Activated CD4-positive, alpha-beta T cell treated with anti-CD3 and anti-CD28 coated beads, Interleukin-2, amount 50 U/mL, for 48 hours (primary cell): ENCODE data around the gene DRD5.

Experiments
- DNase-seq, 2 experiments: peaks; one replicate each; pipeline ENCODE4 v3.0.0-alpha.2; 2020

The DRD5 gene

DNA sequence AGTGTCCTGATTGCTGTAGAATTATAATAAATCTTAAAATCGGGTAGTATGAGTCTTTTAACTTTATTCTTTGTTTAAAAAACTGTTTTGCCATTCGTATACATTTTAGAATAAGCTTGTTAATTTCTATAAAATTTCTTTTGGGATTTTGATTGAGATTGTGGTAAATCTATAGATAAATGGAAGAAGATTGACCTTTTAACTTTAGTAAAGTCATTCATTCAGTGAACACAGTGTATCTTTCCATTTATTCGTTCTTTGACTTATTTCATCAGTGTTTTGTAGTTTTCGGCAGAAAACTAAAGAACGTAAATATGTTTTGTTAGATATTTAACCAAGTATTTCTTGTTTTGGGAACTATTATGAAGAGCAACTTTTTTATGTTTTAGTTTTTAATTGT lies 38.9 kb downstream of the DRD5 start:
- DNase-seq: no peak

DNA sequence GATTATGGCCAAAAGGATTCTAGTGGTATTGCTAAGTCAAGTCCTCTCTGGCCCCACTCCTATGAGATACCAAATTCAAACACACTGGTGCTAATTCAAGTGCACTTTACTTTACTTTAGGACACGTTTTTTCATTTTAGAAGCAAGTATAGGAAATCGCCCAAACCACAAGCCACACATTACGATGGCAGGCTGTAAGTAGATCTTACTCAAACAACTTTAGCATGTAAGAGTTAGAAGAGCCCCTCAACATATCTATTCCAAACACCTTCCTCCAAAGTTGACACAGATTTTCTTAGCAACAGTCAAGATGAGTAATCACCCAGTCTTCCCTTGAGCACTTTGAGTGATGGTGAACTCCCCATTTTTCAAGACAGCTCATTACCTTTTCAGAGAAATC lies 43.6 kb downstream of the DRD5 start:
- DNase-seq: peak in 1 of 2 experiments; percentile 13

DNA sequence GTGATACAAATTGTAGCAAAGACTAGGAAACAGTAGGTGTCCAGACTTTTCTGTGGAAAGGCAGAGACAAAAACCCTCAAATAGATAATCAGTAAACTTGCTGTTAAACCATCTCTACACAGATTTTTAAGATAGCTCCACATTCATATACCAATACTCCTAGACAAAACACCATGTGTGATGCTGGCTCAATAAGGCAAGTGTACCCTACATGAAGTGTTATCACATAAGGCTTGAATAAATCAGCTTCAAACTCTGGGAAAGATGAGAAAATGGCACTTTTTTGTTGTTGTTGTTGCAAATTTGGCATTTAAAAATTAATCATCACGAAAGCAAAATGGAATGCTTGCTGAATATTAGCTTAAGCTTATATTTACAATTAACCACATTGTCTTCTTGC lies 45.1 kb downstream of the DRD5 start:
- no peak for DNase-seq

DNA sequence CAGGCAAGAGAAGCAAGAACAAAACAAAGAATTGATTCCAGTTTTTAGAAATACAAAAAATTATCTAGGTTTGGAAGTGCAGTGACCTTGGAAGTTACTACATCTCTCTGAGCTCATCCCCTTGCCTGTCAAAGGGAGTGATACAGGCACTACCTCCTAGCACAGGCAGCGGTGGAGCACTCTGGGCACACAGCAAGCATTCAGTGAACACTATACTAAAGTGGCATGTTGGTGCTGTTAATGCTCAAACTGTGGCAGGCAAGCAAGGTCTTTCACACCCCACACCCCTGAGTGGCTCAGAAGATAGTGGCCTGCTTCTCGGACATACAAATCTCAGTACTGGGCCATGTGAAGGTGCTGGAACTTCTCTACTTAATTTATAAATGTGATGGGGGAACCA lies 51.2 kb downstream of the DRD5 start:
- no peak for DNase-seq

DNA sequence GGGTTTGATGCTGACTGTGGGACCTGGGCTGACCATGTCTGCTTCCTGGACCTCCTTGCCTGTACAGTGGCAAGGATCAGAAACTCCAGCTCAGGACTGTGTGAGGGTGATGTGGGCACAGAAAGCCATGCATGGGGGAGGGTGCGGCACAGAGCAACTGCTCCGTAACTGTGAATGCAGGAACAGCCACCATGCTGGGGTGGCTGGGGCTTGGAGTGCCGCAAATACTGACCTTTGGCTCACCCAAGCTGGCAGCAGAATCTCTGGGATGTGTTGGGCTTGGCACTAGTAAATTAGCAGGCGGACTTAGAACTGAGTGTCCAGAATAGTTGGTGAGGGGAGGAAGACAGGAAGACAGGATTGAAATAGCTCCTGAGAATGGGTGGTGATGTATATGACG lies 52.0 kb downstream of the DRD5 start:
- DNase-seq: no peak
